BE2C (cell line): ENCODE results near the gene HES7. TPM values are rescaled to one million over a fixed set of nuclear protein-coding genes. Genes with fewer than 3 reads are reported as not detected.
A peak's percentile ranks its signal among the peaks of the same experiment; 100 is the strongest.
"Not testable (repeated sequence)": the region's sequence is repeated elsewhere in the genome, so short reads cannot be mapped to it uniquely, and the experiment has no call there.

ENCODE experiments used
- DNase-seq: peaks from one replicate; pipeline ENCODE4 v3.0.0-alpha.2; 2020
- H3K27me3 ChIP-seq: fragments of 250-450 bp; sonication (Bioruptor Pico); 2 replicates; pipeline ENCODE4 v1.5.1; 2020; ENCODE audit warnings: mild to moderate bottlenecking
- H3K36me3 ChIP-seq: fragments of 250-450 bp; sonication (Bioruptor Pico); 2 replicates; pipeline ENCODE4 v1.5.1; 2020; ENCODE audit warnings: mild to moderate bottlenecking
- H3K4me1 ChIP-seq: fragments of 250-450 bp; sonication (Bioruptor Pico); 2 replicates; pipeline ENCODE4 v1.5.1; 2020
- H3K4me3 ChIP-seq: 2 replicates; pipeline ENCODE4 v1.5.1; 2011; ENCODE audit warnings: low read depth, low read length
- H3K9me3 ChIP-seq: fragments of 250-450 bp; sonication (Bioruptor Pico); 2 replicates; pipeline ENCODE4 v1.5.1; 2020
- CTCF ChIP-seq: IDR thresholded peaks from 2 replicates; pipeline ENCODE4 v1.5.1; 2012; ENCODE audit warnings: mild to moderate bottlenecking, low read depth, low read length
- polyA plus RNA-seq: library from polyadenylated mRNA; unstranded; fragments of >200 nt; gene quantifications from one replicate; pipeline ENCODE4 v1.2.1, GENCODE V29; 2012; ENCODE audit warnings: low read depth, missing spikeins; ENCODE audit not compliant: insufficient read length, insufficient read depth

HES7 gene
- polyA plus RNA-seq: 4.2 TPM

GRCh38 chr17:8123695-8124349 lies at the start of gene HES7:
TSS of gene HES7 (minus strand) at chr17:8124106. CDS start at chr17:8124084, 22 bp downstream.
- Histone ChIP-seq H3K36me3 (no peaks in the 10 kb centered on the region), H3K9me3 (no peaks in the 10 kb centered on the region), H3K4me1 (no peaks in the 10 kb centered on the region), H3K27me3 (peaks cover 20% of the 10 kb centered on the region), H3K4me3 (peak within 1 kb of the TSS; percentile 78)
- DNase-seq: peak; percentile 27
- no peak for TF ChIP-seq CTCF

- no peaks in the 10 kb centered on the region for H3K4me1 ChIP-seq
- H3K9me3 ChIP-seq: no peaks in the 10 kb centered on the region
- no peaks in the 10 kb centered on the region for H3K36me3 ChIP-seq
- peak overlapping the region; percentile 63 for H3K4me3 ChIP-seq
- peak; percentile 68 for DNase-seq
- TF ChIP-seq CTCF: no peak
- H3K27me3 ChIP-seq: no peaks in the 10 kb centered on the region
These were observed 49.4 kb upstream of the HES7 start for GRCh38 chr17:8173056-8173870.

GRCh38 chr17:8170186-8170585 lies 46.3 kb upstream of the HES7 start:
- H3K4me3 ChIP-seq, DNase-seq, H3K9me3 ChIP-seq, H3K36me3 ChIP-seq, H3K27me3 ChIP-seq, H3K4me1 ChIP-seq: not testable (repeated sequence)

- no peaks in the 10 kb centered on the region for H3K9me3 ChIP-seq
- TF ChIP-seq CTCF: no peak
These were observed 43.6 kb upstream of the HES7 start for GRCh38 chr17:8167526-8167925.

GRCh38 chr17:8166731-8167130 lies 42.8 kb upstream of the HES7 start:
- H3K4me3 ChIP-seq: no peak overlapping the region
- H3K36me3 ChIP-seq: no peaks in the 10 kb centered on the region; the same call in 1 of the 2 replicates
- DNase-seq: no peak
- H3K9me3 ChIP-seq: no peaks in the 10 kb centered on the region
- H3K4me1 ChIP-seq: peaks cover 7% of the 10 kb centered on the region
- H3K27me3 ChIP-seq: no peaks in the 10 kb centered on the region
- TF ChIP-seq CTCF: no peak

More at GRCh38 chr17:8167526-8167925, 43.6 kb upstream of the HES7 start:
- H3K4me3 ChIP-seq: no peak overlapping the region
- no peaks in the 10 kb centered on the region; the same call in 1 of the 2 replicates for H3K36me3 ChIP-seq
- H3K27me3 ChIP-seq: no peaks in the 10 kb centered on the region
- peaks cover 7% of the 10 kb centered on the region; the same call in 1 of the 2 replicates for H3K4me1 ChIP-seq
- DNase-seq: no peak

GRCh38 chr17:8164815-8165131 lies 40.9 kb upstream of the HES7 start:
- Histone ChIP-seq H3K4me1 (peaks cover 7% of the 10 kb centered on the region), H3K4me3 (no peak overlapping the region), H3K27me3 (no peaks in the 10 kb centered on the region), H3K9me3 (no peaks in the 10 kb centered on the region), H3K36me3 (peaks cover 1% of the 10 kb centered on the region)
- no peak for DNase-seq
- no peak for TF ChIP-seq CTCF
